Ishikawa (cell line): ENCODE data around the gene LRRC32.

ENCODE experiments used
- CEBPB ChIP-seq: IDR thresholded peaks from 2 replicates; pipeline ENCODE4 v1.6.1; 2012
- EGR1 ChIP-seq: IDR thresholded peaks from 2 replicates; pipeline ENCODE4 v1.6.1; 2012
- EP300 ChIP-seq: IDR thresholded peaks from 2 replicates; pipeline ENCODE4 v1.6.1; 2012; ENCODE audit warnings: borderline replicate concordance
- FOXM1 ChIP-seq: IDR thresholded peaks from 2 replicates; pipeline ENCODE4 v1.6.1; 2012; ENCODE audit warnings: low read depth, borderline replicate concordance
- MAX ChIP-seq: IDR thresholded peaks from 2 replicates; pipeline ENCODE4 v1.6.1; 2012
- NFIC ChIP-seq: IDR thresholded peaks from 2 replicates; pipeline ENCODE4 v1.6.1; 2012
- RAD21 ChIP-seq: IDR thresholded peaks from 2 replicates; pipeline ENCODE4 v1.6.1; 2012; ENCODE audit warnings: low read depth
- REST ChIP-seq: IDR thresholded peaks from 2 replicates; pipeline ENCODE4 v1.6.1; 2012; ENCODE audit warnings: low read depth, mild to moderate bottlenecking
- TAF1 ChIP-seq: IDR thresholded peaks from 2 replicates; pipeline ENCODE4 v1.6.1; 2012; ENCODE audit warnings: low read depth, mild to moderate bottlenecking
- TEAD4 ChIP-seq: IDR thresholded peaks from 2 replicates; pipeline ENCODE4 v1.6.1; 2012
- YY1 ChIP-seq: IDR thresholded peaks from 2 replicates; pipeline ENCODE4 v1.6.1; 2012; ENCODE audit warnings: low read depth
- ZBTB7A ChIP-seq: IDR thresholded peaks from 2 replicates; pipeline ENCODE4 v1.6.1; 2012; ENCODE audit warnings: low read depth

- TF ChIP-seq REST = no peak
- TF ChIP-seq RAD21 = no peak
- TF ChIP-seq ZBTB7A = no peak
- TF ChIP-seq NFIC = no peak
- TF ChIP-seq MAX = no peak
- no peak for TF ChIP-seq YY1
- no peak for TF ChIP-seq TEAD4
- no peak for TF ChIP-seq TAF1
- no peak for TF ChIP-seq FOXM1
- TF ChIP-seq CEBPB = no peak
- no peak for TF ChIP-seq EP300
- no peak for TF ChIP-seq EGR1
Measured at GRCh38 chr11:76626266-76626665, 44.3 kb downstream of the LRRC32 start.
